BLaER1 treated with 17β-estradiol and CSF1 and Interleukin-3, amounts not matched to agents 10 nM and 100 nM (cell line): ENCODE measurements around the gene ENDOU.

Source experiments
- H3K27ac ChIP-seq, 11 experiments: shearing (Covaris generic); formaldehyde crosslinking; 2 replicates each; pipeline ENCODE4 v1.8.1; 2022
- H3K27me3 ChIP-seq, 11 experiments: shearing (Covaris generic); formaldehyde crosslinking; 2 replicates each; pipeline ENCODE4 v1.8.1; 2022
- H3K36me3 ChIP-seq, 11 experiments: shearing (Covaris generic); formaldehyde crosslinking; 2 replicates each; pipeline ENCODE4 v1.8.1; 2022
- H3K4me1 ChIP-seq, 10 experiments: shearing (Covaris generic); formaldehyde crosslinking; 2 replicates each; pipeline ENCODE4 v1.8.1; 2022
- H3K4me2 ChIP-seq, 11 experiments: shearing (Covaris generic); formaldehyde crosslinking; 2 replicates each; pipeline ENCODE4 v1.8.1; 2022
- H3K4me3 ChIP-seq, 10 experiments: shearing (Covaris generic); formaldehyde crosslinking; 2 replicates each; pipeline ENCODE4 v1.8.1; 2022
- H3K9ac ChIP-seq, 11 experiments: shearing (Covaris generic); formaldehyde crosslinking; 2 replicates each; pipeline ENCODE4 v1.8.1; 2022
- H3K9me3 ChIP-seq, 11 experiments: shearing (Covaris generic); formaldehyde crosslinking; replicated peaks in 1 of 11; 2 replicates each; pipeline ENCODE4 v1.8.1; 2022
- H4K20me1 ChIP-seq, 11 experiments: shearing (Covaris generic); formaldehyde crosslinking; 2 replicates each; pipeline ENCODE4 v1.8.1; 2022
- Cebpa-rat ChIP-seq, 11 experiments: shearing (Covaris generic); IDR thresholded peaks; 2 replicates each; pipeline ENCODE4 v1.8.1; 2022

ENDOU gene

DNA sequence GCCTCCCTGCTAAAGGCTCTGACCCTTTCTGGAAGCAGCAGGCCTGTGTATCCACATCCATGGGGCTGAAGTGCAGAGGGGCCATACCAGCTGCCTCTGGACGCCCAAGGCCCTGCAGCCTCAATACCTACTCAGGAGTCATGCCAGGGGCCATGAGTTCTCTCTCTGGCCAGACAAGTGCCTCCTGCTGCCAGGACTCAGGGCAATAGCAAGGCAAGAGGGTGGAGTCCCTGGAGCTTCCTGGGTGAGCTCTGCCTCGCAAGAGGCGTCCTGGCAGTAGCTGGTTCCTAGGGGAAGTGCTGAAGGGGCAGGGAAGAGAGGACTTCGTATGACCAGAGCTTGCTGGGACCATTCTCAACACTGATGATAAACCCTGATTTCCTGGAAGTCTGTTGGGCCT, 10.9 kb upstream of the ENDOU start:
- H3K4me1 ChIP-seq: peaks cover 47 to 72% (median 57%) of the 10 kb centered on the region in 10 experiments

DNA sequence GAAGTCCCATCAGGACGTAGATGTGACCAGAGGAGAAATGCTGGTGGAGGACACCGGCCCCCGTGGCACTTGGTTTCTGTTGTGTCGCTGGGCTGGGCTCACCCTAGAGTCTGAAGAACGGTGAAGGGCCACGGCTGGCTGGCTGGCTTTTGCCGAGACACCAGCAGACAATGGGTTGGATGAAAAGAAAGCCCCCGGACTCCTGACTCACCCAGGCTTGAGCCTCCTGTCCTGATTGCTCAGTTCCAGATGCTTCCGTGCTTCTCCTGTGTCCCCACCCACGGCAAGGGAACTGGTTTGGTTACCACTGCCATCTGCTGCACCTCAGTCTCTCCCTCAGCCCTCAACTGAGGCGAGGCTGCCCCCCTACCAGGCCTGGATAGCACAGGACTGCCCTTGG, 10.4 kb upstream of the ENDOU start:
- Histone ChIP-seq H3K4me1 (peaks cover 42 to 66% (median 51%) of the 10 kb centered on the region in 10 experiments), H3K9ac (no peak overlapping the region)

More for the DNA sequence above, 10.9 kb upstream of the ENDOU start:
- H3K9me3 ChIP-seq: no peaks in the 10 kb centered on the region
- no peaks in the 10 kb centered on the region for H3K36me3 ChIP-seq
- no peak overlapping the region for H3K4me3 ChIP-seq
- peaks cover 0 to 13% (median 2%) of the 10 kb centered on the region in 11 experiments; a peak in 5 of 22 replicates for H4K20me1 ChIP-seq
- H3K27me3 ChIP-seq: 0 out of 22 replicates have a peak, but pooled peaks cover 0 to 3% (median 0%) of the 10 kb centered on the region in 11 experiments
- no peak overlapping the region for H3K27ac ChIP-seq
- no peak for TF ChIP-seq Cebpa-rat (IDR thresholded peaks at IDR 0.05)
- H3K4me2 ChIP-seq: peak overlapping the region in 8 of 11 experiments; percentile 13 to 69 (median 34); a peak in 10 of 22 replicates
- no peak overlapping the region for H3K9ac ChIP-seq

DNA sequence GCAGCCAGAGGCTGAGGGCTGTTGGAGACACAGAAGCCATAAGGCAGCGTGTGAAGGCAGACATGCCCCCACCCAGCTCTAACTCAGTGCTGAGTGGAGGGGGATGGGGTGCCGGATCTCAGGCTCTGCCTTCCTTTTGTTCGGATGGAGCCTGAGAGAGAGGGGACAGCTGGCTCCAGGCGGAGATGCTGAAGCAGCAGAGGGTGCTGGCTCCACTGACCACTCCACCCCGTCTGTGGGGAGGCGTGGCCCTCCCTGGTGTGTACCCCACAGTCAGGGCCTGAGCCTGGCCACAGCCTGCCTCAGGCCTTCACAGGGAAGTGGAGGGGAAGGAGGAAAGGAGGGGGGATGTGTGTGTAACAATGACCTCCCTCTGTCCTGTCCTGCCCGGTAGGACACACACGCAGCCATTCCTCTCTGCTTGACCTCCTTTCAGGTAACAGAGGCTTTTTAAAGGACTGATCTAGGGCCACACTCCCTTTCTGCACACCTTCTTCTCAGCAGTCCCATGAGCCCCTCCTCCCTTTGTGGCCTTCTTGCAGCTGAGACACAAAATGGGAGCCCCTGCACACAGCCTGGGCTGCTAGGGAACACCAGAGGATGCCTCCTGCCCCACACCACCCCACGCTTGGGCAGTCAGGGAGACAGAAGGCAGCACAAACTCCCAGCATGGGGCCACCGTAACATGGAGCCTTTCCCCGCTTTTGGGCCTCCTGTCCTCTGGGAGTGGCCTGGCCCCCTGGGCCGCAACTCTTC, 9.6 kb upstream of the ENDOU start:
- Histone ChIP-seq H3K4me1 (peaks cover 34 to 59% (median 44%) of the 10 kb centered on the region in 10 experiments), H3K27me3 (0 out of 22 replicates have a peak, but pooled peaks cover 0 to 3% (median 0%) of the 10 kb centered on the region in 11 experiments), H3K36me3 (no peaks in the 10 kb centered on the region), H3K9ac (0 out of 22 replicates have a peak overlapping the region, but pooled peaks of 1 of the 11 experiments have one; percentile 22), H4K20me1 (peaks cover 0 to 9% (median 0%) of the 10 kb centered on the region in 11 experiments; a peak in 1 of 22 replicates), H3K9me3 (no peaks in the 10 kb centered on the region), H3K27ac (peak overlapping the region in 1 of 11 experiments; percentile 11; a peak in 1 of 22 replicates), H3K4me3 (no peak overlapping the region), H3K4me2 (peak overlapping the region in 10 of 11 experiments; percentile 4 to 54 (median 29); a peak in 12 of 22 replicates)
- TF ChIP-seq Cebpa-rat (IDR thresholded peaks at IDR 0.05): no peak

More for the DNA sequence above, 10.4 kb upstream of the ENDOU start:
- Histone ChIP-seq H3K9me3 (no peaks in the 10 kb centered on the region), H4K20me1 (peaks cover 0 to 9% (median 2%) of the 10 kb centered on the region in 11 experiments; a peak in 3 of 22 replicates), H3K4me3 (no peak overlapping the region), H3K4me2 (peak overlapping the region in 10 of 11 experiments; percentile 15 to 69 (median 36); a peak in 14 of 22 replicates), H3K36me3 (no peaks in the 10 kb centered on the region), H3K27me3 (0 out of 22 replicates have a peak, but pooled peaks cover 0 to 3% (median 0%) of the 10 kb centered on the region in 11 experiments), H3K27ac (no peak overlapping the region)
- no peak for TF ChIP-seq Cebpa-rat (IDR thresholded peaks at IDR 0.05)

DNA sequence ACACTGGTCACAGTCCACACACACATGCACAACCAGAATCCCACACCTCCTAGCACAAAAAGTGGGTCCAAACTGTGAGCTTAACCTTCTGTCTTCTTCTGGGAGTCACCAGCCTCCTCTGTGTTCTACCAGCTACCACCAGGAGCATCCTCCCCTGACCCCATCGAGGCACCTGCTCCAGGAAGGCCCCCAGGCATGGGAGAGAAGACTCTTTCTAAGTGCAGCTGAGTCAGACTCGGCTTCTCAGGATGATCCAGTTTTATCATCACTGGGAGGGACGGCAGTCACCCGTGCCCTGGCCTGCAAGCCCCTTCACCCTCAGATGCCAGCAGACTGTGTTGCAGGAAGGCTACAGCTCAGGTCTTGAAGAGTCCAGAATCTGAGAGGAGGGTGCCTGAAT, 7.9 kb upstream of the ENDOU start:
- no peak overlapping the region for H3K9ac ChIP-seq
- H4K20me1 ChIP-seq: peaks cover 0 to 9% (median 0%) of the 10 kb centered on the region in 11 experiments; a peak in 1 of 22 replicates
- H3K27ac ChIP-seq: no peak overlapping the region
- TF ChIP-seq Cebpa-rat (IDR thresholded peaks at IDR 0.05): no peak
- no peak overlapping the region for H3K4me3 ChIP-seq
- H3K36me3 ChIP-seq: no peaks in the 10 kb centered on the region
- H3K4me1 ChIP-seq: peaks cover 24 to 46% (median 32%) of the 10 kb centered on the region in 10 experiments
- no peak overlapping the region for H3K4me2 ChIP-seq
- H3K9me3 ChIP-seq: no peaks in the 10 kb centered on the region
- H3K27me3 ChIP-seq: no peaks in the 10 kb centered on the region

DNA sequence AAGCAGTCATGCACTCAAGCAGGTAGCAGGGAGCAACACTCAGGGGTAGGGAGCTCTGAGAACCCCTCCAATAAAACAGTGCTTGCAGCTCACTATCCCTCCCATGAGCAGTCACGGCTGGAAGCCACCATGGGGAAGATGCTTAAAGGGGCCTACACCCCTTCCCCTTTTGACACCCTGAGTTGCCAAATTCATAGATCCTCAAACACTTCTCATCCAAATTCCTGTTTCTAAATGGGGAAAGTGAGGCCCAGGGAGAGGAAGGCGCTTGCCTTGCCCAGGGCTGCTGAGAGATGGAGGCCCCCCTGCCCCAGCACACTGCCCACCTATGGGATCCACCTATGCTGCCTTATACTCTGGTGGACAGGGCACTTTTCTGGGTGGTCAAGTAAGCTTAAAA, 7.2 kb upstream of the ENDOU start:
- H3K27me3 ChIP-seq: no peaks in the 10 kb centered on the region
- H3K4me2 ChIP-seq: peak overlapping the region in 5 of 11 experiments; percentile 4 to 44 (median 25); a peak in 7 of 22 replicates
- H4K20me1 ChIP-seq: peaks cover 0 to 9% (median 0%) of the 10 kb centered on the region in 11 experiments; a peak in 1 of 22 replicates
- H3K36me3 ChIP-seq: no peaks in the 10 kb centered on the region
- H3K4me3 ChIP-seq: no peak overlapping the region
- no peak overlapping the region for H3K27ac ChIP-seq
- H3K4me1 ChIP-seq: peaks cover 21 to 42% (median 30%) of the 10 kb centered on the region in 10 experiments
- no peak overlapping the region for H3K9ac ChIP-seq
- no peak for TF ChIP-seq Cebpa-rat (IDR thresholded peaks at IDR 0.05)
- no peaks in the 10 kb centered on the region for H3K9me3 ChIP-seq

DNA sequence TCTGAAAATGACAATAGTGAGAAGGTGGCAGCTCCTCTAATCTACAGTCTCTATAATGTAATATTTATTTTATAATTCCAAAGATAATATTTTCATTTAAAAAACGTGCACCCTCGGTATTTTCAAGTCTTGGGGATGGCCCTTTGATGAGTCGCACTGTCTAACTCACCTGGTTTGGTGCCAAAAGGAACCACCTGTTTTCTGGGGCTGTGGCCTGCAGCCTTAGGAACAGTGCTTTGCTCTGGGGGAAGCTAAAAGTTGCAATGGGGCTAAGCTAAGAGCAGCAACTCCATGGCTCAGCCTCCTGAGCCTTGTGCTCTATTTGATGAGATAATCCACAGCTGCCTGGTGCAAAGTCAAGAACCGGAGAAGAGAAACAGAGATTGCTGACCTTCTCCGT, 6.4 kb upstream of the ENDOU start:
- Histone ChIP-seq H3K27ac (no peak overlapping the region), H3K9me3 (no peaks in the 10 kb centered on the region), H3K4me3 (no peak overlapping the region), H3K9ac (no peak overlapping the region), H3K4me1 (peaks cover 20 to 41% (median 31%) of the 10 kb centered on the region in 10 experiments), H3K27me3 (no peaks in the 10 kb centered on the region), H3K4me2 (0 out of 22 replicates have a peak overlapping the region, but pooled peaks of 2 of the 11 experiments have one; percentile 4 to 40), H4K20me1 (peaks cover 0 to 9% (median 0%) of the 10 kb centered on the region in 11 experiments; a peak in 1 of 22 replicates), H3K36me3 (no peaks in the 10 kb centered on the region)
- no peak for TF ChIP-seq Cebpa-rat (IDR thresholded peaks at IDR 0.05)

DNA sequence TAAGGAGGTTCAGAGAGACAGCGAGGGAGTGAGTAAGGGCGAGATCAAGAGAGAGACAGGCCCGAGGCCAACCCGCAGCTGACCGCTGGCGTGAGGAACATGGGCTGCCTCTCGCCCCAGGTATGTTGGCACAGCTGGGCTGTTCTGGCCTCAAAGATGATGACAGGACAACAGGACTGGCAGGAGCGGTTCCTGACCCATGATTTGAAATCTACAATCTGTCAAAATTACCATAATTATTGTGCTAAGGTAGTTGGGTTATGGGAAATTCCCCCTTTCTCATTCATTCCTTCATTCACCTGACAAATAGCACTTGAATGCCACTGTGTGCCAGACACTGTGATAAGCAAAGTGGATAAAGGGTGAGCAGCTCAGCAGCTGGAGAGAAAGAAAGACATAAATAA, 5.1 kb upstream of the ENDOU start:
- no peak overlapping the region for H3K4me3 ChIP-seq
- no peak for TF ChIP-seq Cebpa-rat (IDR thresholded peaks at IDR 0.05)
- no peaks in the 10 kb centered on the region for H3K36me3 ChIP-seq
- H4K20me1 ChIP-seq: peaks cover 0 to 2% (median 0%) of the 10 kb centered on the region in 11 experiments; a peak in 1 of 22 replicates
- no peaks in the 10 kb centered on the region for H3K27me3 ChIP-seq
- H3K27ac ChIP-seq: no peak overlapping the region
- H3K9me3 ChIP-seq: no peaks in the 10 kb centered on the region
- H3K4me2 ChIP-seq: no peak overlapping the region
- H3K9ac ChIP-seq: no peak overlapping the region
- peaks cover 27 to 42% (median 33%) of the 10 kb centered on the region in 10 experiments for H3K4me1 ChIP-seq

DNA sequence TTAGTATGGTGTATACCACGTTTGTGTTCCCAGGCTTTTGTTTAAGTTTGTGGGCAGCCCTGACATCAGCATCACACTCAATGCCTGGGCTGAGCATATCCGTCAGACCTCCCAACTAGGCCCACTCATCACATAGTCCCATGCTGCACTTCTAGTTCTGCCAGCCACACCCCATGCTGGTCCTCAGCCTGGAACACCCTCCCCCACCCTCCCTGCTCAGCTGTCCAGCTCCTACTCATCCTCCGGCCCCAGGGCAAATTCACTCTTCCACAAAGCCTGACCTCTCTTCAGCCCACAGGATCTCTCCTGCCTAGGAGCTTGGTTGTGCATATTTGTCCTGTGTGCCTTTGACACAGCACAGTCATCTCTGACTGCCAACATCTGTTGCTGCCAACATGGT, 3.9 kb upstream of the ENDOU start:
- Histone ChIP-seq H3K9ac (no peak overlapping the region), H3K27ac (no peak overlapping the region), H3K4me2 (peak overlapping the region in 3 of 11 experiments; percentile 8 to 20 (median 10); a peak in 1 of 22 replicates), H3K4me3 (no peak overlapping the region), H3K4me1 (peaks cover 22 to 37% (median 27%) of the 10 kb centered on the region in 10 experiments), H4K20me1 (no peaks in the 10 kb centered on the region; a peak in 1 of 22 replicates), H3K36me3 (no peaks in the 10 kb centered on the region), H3K27me3 (no peaks in the 10 kb centered on the region), H3K9me3 (no peaks in the 10 kb centered on the region)
- no peak for TF ChIP-seq Cebpa-rat (IDR thresholded peaks at IDR 0.05)

DNA sequence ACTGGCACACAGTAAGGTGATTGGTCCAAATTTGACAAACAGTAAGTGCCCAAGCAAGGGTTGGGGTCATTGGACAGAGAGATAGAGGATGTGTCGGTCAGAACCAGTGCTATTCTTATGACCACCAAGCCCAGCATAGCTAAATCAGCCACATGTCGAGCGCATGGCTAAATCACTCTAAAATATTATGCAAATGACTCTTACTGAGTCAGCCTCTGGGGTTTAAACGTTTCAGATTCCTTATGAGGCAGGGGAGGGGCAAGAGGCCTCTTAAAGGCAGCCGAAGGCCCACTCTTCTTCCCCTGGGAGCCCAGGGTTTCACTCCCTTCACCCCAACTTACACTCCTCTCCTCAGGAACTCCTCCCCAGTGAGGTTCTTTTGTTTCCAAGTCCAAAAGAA, 603 bp upstream of the ENDOU start:
- peaks cover 0 to 4% (median 0%) of the 10 kb centered on the region in 11 experiments; a peak in 3 of 22 replicates for H3K27me3 ChIP-seq
- peaks cover 29 to 59% (median 45%) of the 10 kb centered on the region in 10 experiments for H3K4me1 ChIP-seq
- no peaks in the 10 kb centered on the region; a peak in 1 of 22 replicates for H4K20me1 ChIP-seq
- peak overlapping the region in 1 of 11 experiments; percentile 1; a peak in 1 of 22 replicates for H3K9ac ChIP-seq
- H3K4me2 ChIP-seq: peak overlapping the region; percentile 53 to 84 (median 69)
- no peaks in the 10 kb centered on the region for H3K9me3 ChIP-seq
- peak overlapping the region in 1 of 11 experiments; percentile 23; a peak in 3 of 22 replicates for H3K27ac ChIP-seq
- H3K4me3 ChIP-seq: no peak overlapping the region
- H3K36me3 ChIP-seq: peaks cover 0 to 4% (median 0%) of the 10 kb centered on the region in 11 experiments; a peak in 1 of 22 replicates
- TF ChIP-seq Cebpa-rat (IDR thresholded peaks at IDR 0.05): no peak
